B cell (primary cell): ENCODE data around the gene FGF21. TPM values are rescaled to one million over a fixed set of nuclear protein-coding genes. Genes with fewer than 3 reads are reported as not detected.

ENCODE experiments used
- ATAC-seq: fragments of 200-7000 bp; cut with Tn5 transposase; one replicate; pipeline ENCODE4 v1.10.0; 2021; ENCODE audit warnings: low read depth, mild to moderate bottlenecking, moderate number of reproducible peaks, moderate library complexity
- CTCF ChIA-PET: fragments of 350-600 bp; sonication (Branson Sonifier 250); formaldehyde crosslinking; loops from one replicate; lab custom pipeline; 2021; ENCODE audit warnings: antibody characterized with exemption, inconsistent platforms; lab: Charles Lee
- POLR2A ChIA-PET: fragments of 350-600 bp; sonication (Branson Sonifier 250); formaldehyde crosslinking; loops from one replicate; lab custom pipeline; 2021; ENCODE audit warnings: antibody characterized with exemption; lab: Charles Lee
- DNase-seq: peaks from one replicate; pipeline ENCODE4 v3.0.0; 2013
- H2AFZ ChIP-seq: 2 replicates; pipeline ENCODE4 v1.6.1; 2012; ENCODE audit warnings: mild to moderate bottlenecking, low read depth, low read length; ENCODE audit not compliant: insufficient read depth, poor library complexity, severe bottlenecking
- H3K27ac ChIP-seq, 2 donors: 1 replicate in 1 of 2; 2 replicates in 1 of 2; pipeline ENCODE4 v1.5.1; 2012 to 2013; ENCODE audit warnings: low read length in 2 of 2, mild to moderate bottlenecking in 2 of 2, moderate library complexity in 1 of 2
- H3K27me3 ChIP-seq, 4 experiments: fragments of 200-600 bp in 1 of 4; sonication (generic) in 1 of 4; replicated peaks in 1 of 4; 1 replicate in 2 of 4; 2 replicates in 2 of 4; pipeline versions ENCODE4 v1.6.1 to v1.7.0; 2013 to 2016; ENCODE audit warnings: low read length in 3 of 4, mild to moderate bottlenecking in 2 of 4, mixed read lengths in 1 of 4, moderate library complexity in 1 of 4; ENCODE audit not compliant: insufficient read depth in 4 of 4, control insufficient read depth in 3 of 4; ENCODE audit errors: control extremely low read depth in 1 of 4
- H3K36me3 ChIP-seq, 2 experiments: replicated peaks in 1 of 2; 1 replicate in 1 of 2; 2 replicates in 1 of 2; pipeline versions ENCODE4 v1.6.1 to v1.7.1; 2013; ENCODE audit warnings: low read length in 1 of 2; ENCODE audit not compliant: insufficient read depth in 2 of 2, control insufficient read depth in 1 of 2; ENCODE audit errors: control extremely low read depth in 1 of 2, extremely low read depth in 1 of 2
- H3K4me1 ChIP-seq, 2 donors: fragments of 200-600 bp in 1 of 2; sonication (generic) in 1 of 2; 1 replicate in 1 of 2; 2 replicates in 1 of 2; pipeline versions ENCODE4 v1.5.1 to v1.6.1; 2013 to 2017; ENCODE audit warnings: low read length in 2 of 2; ENCODE audit not compliant: control insufficient read depth in 2 of 2, insufficient read depth in 2 of 2
- H3K4me2 ChIP-seq: replicated peaks from 2 replicates; pipeline ENCODE3; 2012; ENCODE audit warnings: mild to moderate bottlenecking, low read depth, low read length; ENCODE audit not compliant: poor library complexity, severe bottlenecking
- H3K4me3 ChIP-seq, 5 experiments: fragments of 200-600 bp in 1 of 5; sonication (generic) in 1 of 5; 1 replicate in 3 of 5; 2 replicates in 2 of 5; pipeline versions ENCODE4 v1.5.1 to v1.7.0; 2011 to 2016; ENCODE audit warnings: low read length in 4 of 5, mild to moderate bottlenecking in 4 of 5, low read depth in 2 of 5, control low read depth in 1 of 5, moderate library complexity in 1 of 5; ENCODE audit not compliant: insufficient read depth in 1 of 5; ENCODE audit errors: control extremely low read depth in 1 of 5, extremely low read depth in 1 of 5
- H3K79me2 ChIP-seq: fragments of 200-600 bp; sonication (generic); one replicate; pipeline ENCODE4 v1.6.0; 2016; ENCODE audit warnings: low read length; ENCODE audit not compliant: control insufficient read depth, insufficient read depth
- H3K9ac ChIP-seq: fragments of 200-600 bp; sonication (generic); 2 replicates; pipeline ENCODE4 v1.6.1; 2017; ENCODE audit warnings: mild to moderate bottlenecking, low read length, moderate library complexity
- H3K9me3 ChIP-seq, 3 donors: one replicate each; pipeline versions ENCODE4 v1.6.1 to v1.7.1; 2013; ENCODE audit warnings: low read length in 2 of 3; ENCODE audit not compliant: control insufficient read depth in 2 of 3, insufficient read depth in 1 of 3; ENCODE audit errors: control extremely low read depth in 1 of 3
- H4K20me1 ChIP-seq: 2 replicates; pipeline ENCODE4 v1.6.0; 2012; ENCODE audit warnings: mild to moderate bottlenecking, low read length; ENCODE audit not compliant: insufficient read depth, control insufficient read depth, poor library complexity, severe bottlenecking
- H3K27ac Mint-ChIP-seq: one replicate; pipeline ENCODE4 v1.8.0; 2021; ENCODE audit warnings: mixed read lengths
- H3K27me3 Mint-ChIP-seq: one replicate; pipeline ENCODE4 v1.8.0; 2021; ENCODE audit warnings: mixed read lengths
- H3K4me1 Mint-ChIP-seq: one replicate; pipeline ENCODE4 v1.8.0; 2021; ENCODE audit warnings: mixed read lengths
- H3K4me3 Mint-ChIP-seq: one replicate; pipeline ENCODE4 v1.8.0; 2021; ENCODE audit warnings: mixed read lengths
- H3K9me3 Mint-ChIP-seq: one replicate; pipeline ENCODE4 v1.8.0; 2022; ENCODE audit warnings: mixed read lengths; ENCODE audit not compliant: insufficient read depth
- CTCF ChIP-seq: fragments of 200-600 bp; IDR thresholded peaks from one replicate; pipeline ENCODE4 v1.8.0; 2022; ENCODE audit warnings: antibody characterized with exemption, mild to moderate bottlenecking
- EZH2 ChIP-seq: IDR thresholded peaks from 2 replicates; pipeline ENCODE4 v1.6.1; 2012; ENCODE audit warnings: borderline replicate concordance, low read depth, mild to moderate bottlenecking, moderate library complexity, low read length; ENCODE audit not compliant: insufficient read depth, poor library complexity, severe bottlenecking
- WGBS: methylation state at CpG from one replicate; pipeline ENCODE4 v1.1.5; 2013; ENCODE audit warnings: missing lambda C conversion rate; ENCODE audit not compliant: insufficient coverage; 5-methylcytosine and 5-hydroxymethylcytosine counted together
- intact Hi-C: fragments of 100-400 bp; cut with micrococcal nuclease; formaldehyde crosslinking; loops from one replicate; pipeline ENCODE4 v1.10.0; 2022
- polyA minus RNA-seq: library from RNA; depleted of rRNA, polyadenylated mRNA; stranded (reverse); fragments of >200 nt; gene quantifications from 2 replicates; pipeline ENCODE4 v1.2.3, GENCODE V29; 2012
- polyA plus RNA-seq: library from polyadenylated mRNA; depleted of rRNA; stranded (reverse); fragments of >200 nt; gene quantifications from 2 replicates; pipeline ENCODE4 v1.2.3, GENCODE V29; 2012
- total RNA-seq, 2 donors: library from RNA; stranded (reverse); fragments of 120-200 nt in 1 of 2; gene quantifications; 1 replicate in 1 of 2; 2 replicates in 1 of 2; pipeline versions ENCODE4 v1.2.3 to v1.2.4, GENCODE V29; 2013 to 2022

FGF21 gene
- total RNA-seq (not detected in 2 replicates), polyA plus RNA-seq (not detected in 2 replicates), polyA minus RNA-seq (not detected in 2 replicates)
- total RNA-seq (2013) = not detected

GRCh38 chr19:48755084-48755641 is at the start of gene FGF21:
TSS of gene FGF21 (plus strand) at chr19:48755524. CDS start at chr19:48756237, 713 bp downstream.
- ATAC-seq (no peak), DNase-seq (no peak)
- H3K4me1 ChIP-seq = peaks cover 15 to 16% of the 10 kb centered on the region in 2 donors
- H4K20me1 ChIP-seq = no peaks in the 10 kb centered on the region
- POLR2A ChIA-PET = no interaction called here
- peaks cover 0 to 9% (median 0%) of the 10 kb centered on the region in 3 donors for H3K9me3 ChIP-seq
- H2AFZ ChIP-seq = no peak within 1 kb of the TSS
- no peak for TF ChIP-seq EZH2
- TF ChIP-seq CTCF = no peak
- Mint-ChIP-seq H3K9me3 (no peaks in the 10 kb centered on the region), H3K4me3 (no peak within 1 kb of the TSS), H3K27ac (no peak within 1 kb of the TSS), H3K27me3 (peaks cover 34% of the 10 kb centered on the region), H3K4me1 (peaks cover 15% of the 10 kb centered on the region)
- CTCF ChIA-PET = no interaction called here
- no peak within 1 kb of the TSS for H3K4me2 ChIP-seq
- H3K4me3 ChIP-seq = no peak within 1 kb of the TSS
- 97% methylated on average over 3 of the region's 4 CpGs for WGBS
- intact Hi-C loops = no loop called here
- H3K27ac ChIP-seq = no peak within 1 kb of the TSS
- H3K9ac ChIP-seq = no peak within 1 kb of the TSS
- no peaks in the 10 kb centered on the region for H3K79me2 ChIP-seq
- no peaks in the 10 kb centered on the region for H3K36me3 ChIP-seq
- H3K27me3 ChIP-seq = peaks cover 0 to 56% (median 20%) of the 10 kb centered on the region in 4 experiments

GRCh38 chr19:48708471-48708870 is 46.9 kb upstream of the FGF21 start:
- TF ChIP-seq EZH2 (no peak), CTCF (no peak)
- 97% methylated on average over 11 of the region's 11 CpGs for WGBS
- no peak overlapping the region for H3K27ac Mint-ChIP-seq

More at GRCh38 chr19:48708471-48708870, 46.9 kb upstream of the FGF21 start:
- ATAC-seq = no peak
- peaks cover 5 to 7% of the 10 kb centered on the region in 2 donors for H3K4me1 ChIP-seq
- H3K27ac ChIP-seq = no peak overlapping the region
- no peaks in the 10 kb centered on the region for H4K20me1 ChIP-seq
- peaks cover 5% of the 10 kb centered on the region for H3K4me1 Mint-ChIP-seq
- intact Hi-C loops = no loop called here
- H2AFZ ChIP-seq = no peak overlapping the region
- no peak overlapping the region for H3K4me3 ChIP-seq
- H3K4me2 ChIP-seq = no peak overlapping the region
- H3K9me3 ChIP-seq = no peaks in the 10 kb centered on the region
- no peaks in the 10 kb centered on the region for H3K27me3 Mint-ChIP-seq
- ChIA-PET CTCF (no interaction called here), POLR2A (no interaction called here)
- no peaks in the 10 kb centered on the region for H3K9me3 Mint-ChIP-seq
- DNase-seq = no peak
- H3K27me3 ChIP-seq = no peaks in the 10 kb centered on the region
- H3K79me2 ChIP-seq = peaks cover 4% of the 10 kb centered on the region
- no peaks in the 10 kb centered on the region for H3K36me3 ChIP-seq
- no peak overlapping the region for H3K4me3 Mint-ChIP-seq
- H3K9ac ChIP-seq = no peak overlapping the region
